Measurements from ENCODE around the gene NAA20.

The NAA20 gene, protein sequence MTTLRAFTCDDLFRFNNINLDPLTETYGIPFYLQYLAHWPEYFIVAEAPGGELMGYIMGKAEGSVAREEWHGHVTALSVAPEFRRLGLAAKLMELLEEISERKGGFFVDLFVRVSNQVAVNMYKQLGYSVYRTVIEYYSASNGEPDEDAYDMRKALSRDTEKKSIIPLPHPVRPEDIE

DNA sequence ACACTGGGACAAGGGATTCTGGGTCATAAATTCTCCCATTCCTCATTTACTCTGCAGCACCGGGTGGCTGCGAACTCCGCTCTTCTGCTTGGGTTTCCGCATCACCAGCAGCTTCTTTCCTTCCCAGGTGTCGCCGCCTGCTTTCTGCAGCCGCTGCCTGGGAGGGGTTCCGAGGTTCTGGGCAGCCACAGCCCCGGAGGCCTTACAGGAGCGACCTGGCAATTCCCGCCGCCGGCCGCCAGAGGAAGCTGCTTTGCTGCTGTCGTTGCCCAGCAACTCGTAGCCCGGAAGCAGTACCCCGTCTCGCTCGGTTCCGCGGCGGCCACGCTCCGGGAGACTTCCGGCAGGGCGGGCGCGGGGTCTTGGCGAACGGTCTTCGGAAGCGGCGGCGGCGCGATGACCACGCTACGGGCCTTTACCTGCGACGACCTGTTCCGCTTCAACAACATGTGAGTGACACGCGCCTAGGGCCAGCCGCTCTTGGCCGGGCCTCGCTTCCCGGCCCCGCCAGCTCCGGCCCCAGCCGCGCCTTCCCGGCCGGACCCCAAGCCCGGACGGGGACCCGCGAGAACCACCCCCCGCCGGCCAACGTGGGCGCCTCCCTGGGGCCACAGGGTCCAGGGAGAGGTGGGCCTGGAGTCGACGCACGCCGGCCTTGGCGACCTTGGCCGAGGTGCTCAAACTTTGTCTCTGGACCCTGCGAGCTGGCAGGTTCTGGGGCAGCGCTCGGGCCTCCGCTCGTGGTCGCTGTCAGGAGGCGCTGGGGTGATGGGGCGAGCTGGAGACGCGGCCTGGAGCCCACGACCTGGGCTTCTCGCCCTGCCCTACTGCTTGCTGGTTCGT, at the start of gene NAA20:
Gene NAA20 (plus strand): TSS at position 362 of the 843 bp plus-strand sequence. CDS start 35 bp downstream, at position 397.
- Histone ChIP-seq H3K27me3 (ENCODE audit: low read length) (no peaks in the 10 kb centered on the region), H3K79me2 (ENCODE audit: insufficient read depth, low read length) (peaks cover 48% of the 10 kb centered on the region)

DNA sequence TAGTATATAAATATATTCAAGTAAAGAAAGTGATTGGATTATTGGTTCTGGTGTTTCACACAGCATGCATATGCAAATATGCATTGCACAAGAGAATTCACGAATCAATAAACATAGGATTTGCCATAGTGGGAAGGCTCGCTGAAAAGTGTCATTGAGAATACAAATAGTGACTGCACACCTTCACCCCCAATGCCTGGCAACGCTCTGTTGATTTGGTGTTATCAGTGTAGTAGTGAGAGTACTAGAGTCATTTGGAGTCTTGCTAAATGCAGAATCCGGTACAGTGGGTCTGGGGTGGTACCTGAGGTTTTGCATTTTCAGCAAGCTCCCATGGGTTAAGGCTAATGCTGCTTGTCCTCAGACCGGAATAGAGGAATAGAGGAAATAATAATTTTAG, 49.7 kb upstream of the NAA20 start:
- no peak overlapping the region for H3K4me3 ChIP-seq (ENCODE audit: insufficient read depth, low read length, poor library complexity, severe bottlenecking)
- H2AFZ ChIP-seq (ENCODE audit: low read depth, low read length, severe bottlenecking) = no peak overlapping the region
- H3K36me3 ChIP-seq (ENCODE audit: low read length) = no peaks in the 10 kb centered on the region
- no peak overlapping the region for H3K27ac ChIP-seq (ENCODE audit: low read depth, low read length)
- no peak overlapping the region for H3K4me2 ChIP-seq (ENCODE audit: low read depth, low read length, poor library complexity, severe bottlenecking)
- H3K9ac ChIP-seq (ENCODE audit: low read length) = no peak overlapping the region
- H3K9me2 ChIP-seq (replicated peaks; ENCODE audit: insufficient read depth, low read length) = no peaks in the 10 kb centered on the region
- no peaks in the 10 kb centered on the region for H4K20me1 ChIP-seq (ENCODE audit: low read depth, low read length)
- no peaks in the 10 kb centered on the region for H3F3A ChIP-seq (ENCODE audit: insufficient read depth)
- no peaks in the 10 kb centered on the region for H3K27me3 ChIP-seq (ENCODE audit: low read length)
- TF ChIP-seq, protein P1, sequence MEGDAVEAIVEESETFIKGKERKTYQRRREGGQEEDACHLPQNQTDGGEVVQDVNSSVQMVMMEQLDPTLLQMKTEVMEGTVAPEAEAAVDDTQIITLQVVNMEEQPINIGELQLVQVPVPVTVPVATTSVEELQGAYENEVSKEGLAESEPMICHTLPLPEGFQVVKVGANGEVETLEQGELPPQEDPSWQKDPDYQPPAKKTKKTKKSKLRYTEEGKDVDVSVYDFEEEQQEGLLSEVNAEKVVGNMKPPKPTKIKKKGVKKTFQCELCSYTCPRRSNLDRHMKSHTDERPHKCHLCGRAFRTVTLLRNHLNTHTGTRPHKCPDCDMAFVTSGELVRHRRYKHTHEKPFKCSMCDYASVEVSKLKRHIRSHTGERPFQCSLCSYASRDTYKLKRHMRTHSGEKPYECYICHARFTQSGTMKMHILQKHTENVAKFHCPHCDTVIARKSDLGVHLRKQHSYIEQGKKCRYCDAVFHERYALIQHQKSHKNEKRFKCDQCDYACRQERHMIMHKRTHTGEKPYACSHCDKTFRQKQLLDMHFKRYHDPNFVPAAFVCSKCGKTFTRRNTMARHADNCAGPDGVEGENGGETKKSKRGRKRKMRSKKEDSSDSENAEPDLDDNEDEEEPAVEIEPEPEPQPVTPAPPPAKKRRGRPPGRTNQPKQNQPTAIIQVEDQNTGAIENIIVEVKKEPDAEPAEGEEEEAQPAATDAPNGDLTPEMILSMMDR (IDR thresholded peaks at IDR 0.05; ENCODE audit: insufficient read depth, low read length, poor library complexity, severe bottlenecking) = no peak
- no peak for TF ChIP-seq EZH2phosphoT487 (conservative IDR thresholded peaks at IDR 0.05; ENCODE audit: low read length)
- no peaks in the 10 kb centered on the region for H3K9me3 ChIP-seq (ENCODE audit: insufficient read depth, low read length)
- no peaks in the 10 kb centered on the region for H3K79me2 ChIP-seq (ENCODE audit: insufficient read depth, low read length)

More for the DNA sequence above, at the start of gene NAA20:
- no peaks in the 10 kb centered on the region for H3K9me2 ChIP-seq (replicated peaks; ENCODE audit: insufficient read depth, low read length)
- no peaks in the 10 kb centered on the region for H3K36me3 ChIP-seq (ENCODE audit: low read length)
- peaks cover 6% of the 10 kb centered on the region; the same call in 1 of the 2 replicates for H4K20me1 ChIP-seq (ENCODE audit: low read depth, low read length)
- no peak for TF ChIP-seq EZH2phosphoT487 (conservative IDR thresholded peaks at IDR 0.05; ENCODE audit: low read length)
- TF ChIP-seq, protein P1 (IDR thresholded peaks at IDR 0.05; ENCODE audit: insufficient read depth, low read length, poor library complexity, severe bottlenecking) = no peak
- peak within 1 kb of the TSS; percentile 87 for H3K9ac ChIP-seq (ENCODE audit: low read length)
- H2AFZ ChIP-seq (ENCODE audit: low read depth, low read length, severe bottlenecking) = peak within 1 kb of the TSS; percentile 95
- no peaks in the 10 kb centered on the region for H3K9me3 ChIP-seq (ENCODE audit: insufficient read depth, low read length)
- peak within 1 kb of the TSS; percentile 76 for H3K4me3 ChIP-seq (ENCODE audit: insufficient read depth, low read length, poor library complexity, severe bottlenecking)
- peak within 1 kb of the TSS; percentile 83 for H3K4me2 ChIP-seq (ENCODE audit: low read depth, low read length, poor library complexity, severe bottlenecking)
- peaks cover 6% of the 10 kb centered on the region; the same call in 1 of the 2 replicates for H3F3A ChIP-seq (ENCODE audit: insufficient read depth)
- no peak within 1 kb of the TSS; the same call in 1 of the 2 replicates for H3K27ac ChIP-seq (ENCODE audit: low read depth, low read length)

DNA sequence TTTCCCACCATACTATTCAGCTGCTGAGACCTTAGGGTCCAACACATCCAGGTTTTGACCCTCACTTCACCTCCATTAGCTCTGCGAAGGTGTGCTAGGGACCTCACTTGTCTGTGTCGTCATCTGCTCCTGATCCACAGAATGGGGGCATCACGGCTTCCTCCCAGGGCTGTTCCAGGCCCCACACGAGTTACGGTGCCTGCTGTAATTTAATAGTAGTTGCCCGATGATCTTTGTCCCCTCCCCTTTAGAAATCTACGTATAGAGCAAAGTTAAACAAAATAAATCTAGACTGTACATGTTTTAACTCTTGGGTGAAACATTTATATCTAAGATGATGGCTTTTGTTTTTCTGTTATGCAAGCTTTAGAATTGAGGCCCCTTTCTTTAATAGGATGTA, 49.1 kb upstream of the NAA20 start:
- Histone ChIP-seq H3K27ac (ENCODE audit: low read depth, low read length) (no peak overlapping the region), H3K79me2 (ENCODE audit: insufficient read depth, low read length) (no peaks in the 10 kb centered on the region), H3K36me3 (ENCODE audit: low read length) (no peaks in the 10 kb centered on the region), H4K20me1 (ENCODE audit: low read depth, low read length) (no peaks in the 10 kb centered on the region), H3K9me3 (ENCODE audit: insufficient read depth, low read length) (no peaks in the 10 kb centered on the region), H3K4me2 (ENCODE audit: low read depth, low read length, poor library complexity, severe bottlenecking) (no peak overlapping the region), H3K27me3 (ENCODE audit: low read length) (no peaks in the 10 kb centered on the region), H3K9ac (ENCODE audit: low read length) (no peak overlapping the region), H3K4me3 (ENCODE audit: insufficient read depth, low read length, poor library complexity, severe bottlenecking) (no peak overlapping the region), H2AFZ (ENCODE audit: low read depth, low read length, severe bottlenecking) (no peak overlapping the region), H3K9me2 (replicated peaks; ENCODE audit: insufficient read depth, low read length) (no peaks in the 10 kb centered on the region), H3F3A (ENCODE audit: insufficient read depth) (no peaks in the 10 kb centered on the region)
- TF ChIP-seq, protein P1 (IDR thresholded peaks at IDR 0.05; ENCODE audit: insufficient read depth, low read length, poor library complexity, severe bottlenecking) = no peak
- TF ChIP-seq EZH2phosphoT487 (conservative IDR thresholded peaks at IDR 0.05; ENCODE audit: low read length) = no peak

Measured in SU-DHL-6 (cell line).